HG03175 (cell line): ENCODE results near the gene CPEB1.

ENCODE experiments used
- ATAC-seq: cut with Tn5 transposase; IDR thresholded peaks from one replicate; pipeline ENCODE4 v1.9.1; 2021; ENCODE audit warnings: mild to moderate bottlenecking, moderate library complexity; ENCODE audit not compliant: unreplicated experiment

CPEB1 gene

DNA sequence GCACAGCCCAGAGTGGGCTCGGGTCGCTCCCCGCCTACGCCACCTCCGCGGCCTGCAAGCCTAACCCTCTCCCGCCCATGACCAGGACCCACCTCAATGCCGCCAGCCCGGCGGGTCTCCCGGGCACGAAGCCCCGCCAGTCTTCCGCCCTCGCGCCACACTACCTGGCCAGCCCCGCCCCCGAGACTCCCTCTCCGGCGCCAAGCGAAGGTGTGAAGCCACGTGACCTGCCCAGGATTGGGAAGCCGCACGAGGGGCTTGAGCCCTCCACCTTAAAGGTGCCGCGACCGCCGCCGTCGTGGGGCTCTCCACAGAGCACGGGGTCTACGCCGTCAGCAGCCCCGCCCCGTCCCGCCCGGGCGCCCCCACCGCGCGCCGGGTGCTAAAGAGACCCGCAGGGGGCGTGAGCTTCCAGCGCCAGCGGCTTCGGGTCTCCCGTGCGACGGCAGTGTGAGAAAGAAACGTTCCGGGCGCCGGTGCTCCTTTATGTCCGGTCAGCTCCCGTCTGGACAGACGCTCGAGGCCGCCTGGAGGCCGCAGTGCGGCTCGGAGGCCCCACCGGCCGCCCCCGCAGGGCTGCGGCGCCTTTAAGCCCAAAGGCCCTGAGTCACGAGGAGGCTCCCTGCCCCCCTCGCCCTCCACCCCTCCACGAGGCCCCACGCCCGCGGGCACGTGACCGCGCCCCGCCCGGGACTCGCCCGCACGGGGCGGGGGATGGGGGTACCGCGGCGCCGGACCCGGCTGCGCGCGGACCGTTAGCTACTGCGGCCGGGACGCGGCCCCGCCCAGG is at the start of gene CPEB1:
TSS of gene CPEB1 (minus strand) at position 319 of the 790 bp plus-strand sequence. CDS start 18,904 bp downstream, outside the sequence.
- no peak for ATAC-seq

DNA sequence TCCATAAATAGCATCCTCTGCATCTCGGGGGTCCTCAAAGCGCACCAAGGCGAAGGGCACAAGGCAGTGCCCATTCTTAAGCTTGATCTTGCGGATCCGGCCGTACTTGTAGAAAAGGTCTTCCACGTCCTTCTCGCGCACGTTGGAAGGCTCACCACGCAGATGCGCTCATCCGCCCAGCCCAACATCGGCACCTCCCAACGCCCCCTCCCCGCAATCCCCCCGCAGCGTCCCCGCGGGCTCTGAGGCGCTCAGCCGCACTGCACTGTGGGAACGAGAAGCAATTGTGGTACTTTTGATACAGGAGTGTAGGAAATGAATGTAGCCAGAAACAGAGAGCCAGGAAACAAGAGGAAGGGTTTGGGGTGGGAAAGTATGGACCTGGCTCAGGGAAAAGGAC is 45.0 kb upstream of the CPEB1 start:
- no peak for ATAC-seq

DNA sequence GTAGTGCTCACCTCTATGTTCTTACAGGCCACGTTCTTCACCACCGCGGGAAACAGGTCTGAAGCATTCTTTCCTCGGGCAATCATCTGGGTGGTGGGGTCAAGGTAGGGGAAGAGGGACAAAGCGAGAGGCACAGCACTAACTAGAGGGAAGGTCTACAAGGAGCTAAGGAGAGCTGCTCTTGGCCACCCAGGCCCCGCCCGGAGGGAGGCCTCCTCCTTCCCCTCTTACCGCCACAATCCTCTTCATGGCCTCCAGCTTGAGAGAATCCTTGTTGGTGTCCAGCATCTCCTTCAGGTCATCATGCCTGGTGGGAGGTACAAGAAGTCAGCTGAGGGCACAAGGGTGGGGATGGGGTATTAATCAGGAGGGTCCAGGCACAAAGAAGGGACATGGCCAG is 42.0 kb upstream of the CPEB1 start:
- no peak for ATAC-seq

DNA sequence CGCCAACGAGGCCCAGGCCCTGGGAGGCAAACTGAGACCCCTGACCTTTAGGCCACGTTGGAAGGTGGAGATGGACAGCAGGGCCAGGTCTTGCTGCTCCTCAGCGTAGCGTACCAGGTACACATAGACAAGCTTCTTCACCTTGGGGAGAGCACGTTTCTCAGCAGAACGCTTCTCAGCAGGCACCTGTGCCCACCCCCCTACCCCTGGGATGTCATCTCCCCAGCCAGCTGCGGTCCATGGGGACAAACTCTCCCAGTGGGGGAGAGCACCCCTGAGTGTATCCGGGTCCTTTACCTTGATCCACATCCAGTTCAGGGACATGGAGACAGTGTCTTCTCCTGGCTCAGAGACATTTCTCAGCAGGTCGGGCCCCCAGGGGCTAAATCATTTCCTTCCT is 41.5 kb upstream of the CPEB1 start:
- no peak for ATAC-seq

DNA sequence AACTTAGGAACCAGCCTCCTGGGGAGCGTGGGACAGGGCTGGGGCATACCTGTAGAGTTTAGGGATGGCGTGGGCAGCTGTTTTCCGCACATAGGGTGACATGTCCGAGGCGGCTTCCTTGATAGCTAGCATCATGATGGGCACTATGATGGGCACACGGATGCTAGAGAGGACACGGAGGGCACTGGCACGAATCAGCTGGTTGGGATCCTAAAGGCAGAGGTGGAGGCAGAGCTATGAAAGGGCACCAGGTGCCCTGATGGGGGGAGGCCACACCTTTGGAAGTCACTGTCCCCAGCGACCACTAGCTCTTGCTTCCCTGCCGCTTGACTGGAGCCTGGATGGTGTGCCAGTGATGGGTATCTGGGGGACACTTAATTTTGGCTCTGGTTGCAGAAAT is 34.2 kb upstream of the CPEB1 start:
- ATAC-seq = no peak

DNA sequence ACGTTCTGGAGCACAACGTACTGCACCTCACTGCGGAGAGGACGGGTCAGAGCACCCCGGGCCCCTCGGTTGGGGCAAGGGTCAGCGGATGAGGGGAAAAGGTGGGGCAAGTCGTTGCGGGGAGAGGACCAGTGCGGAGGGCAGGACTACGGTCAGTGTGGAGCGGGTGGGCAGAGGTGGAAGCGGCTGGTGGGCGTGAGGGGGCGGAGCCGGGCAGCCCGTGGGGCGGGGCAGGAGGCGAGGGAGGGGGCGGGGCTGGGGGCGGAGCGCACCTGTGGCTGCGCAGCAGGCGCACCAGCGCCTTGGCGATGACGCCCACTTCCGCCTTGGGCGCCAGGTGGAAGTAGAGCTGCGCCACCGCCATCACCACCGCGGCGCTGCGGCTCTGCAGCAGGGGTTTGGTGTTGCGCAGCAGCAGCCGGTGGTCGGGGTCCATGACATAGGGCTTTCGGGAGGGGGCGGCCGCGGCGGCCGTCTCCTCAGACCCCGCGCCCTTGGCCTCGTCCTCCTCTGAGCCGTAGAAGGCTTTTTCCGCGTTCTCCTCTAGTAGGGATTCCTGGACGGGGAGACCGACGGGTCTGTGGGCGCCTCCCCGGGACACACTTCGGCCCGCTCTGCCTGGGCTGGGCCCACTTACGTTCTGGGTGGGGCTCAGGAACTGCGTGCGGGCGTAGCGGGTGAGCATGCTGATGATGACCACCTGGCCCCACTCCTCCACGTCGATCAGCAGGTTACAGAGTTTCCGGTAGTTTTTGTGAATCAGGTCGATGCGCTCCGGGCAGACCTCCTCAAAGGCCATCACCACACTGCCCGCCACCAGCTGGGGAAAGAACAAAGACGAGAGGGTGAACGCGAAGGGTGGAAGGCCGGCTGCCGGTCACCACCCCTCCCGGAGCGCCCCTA is 33.3 kb upstream of the CPEB1 start:
- ATAC-seq = peak; percentile 87

DNA sequence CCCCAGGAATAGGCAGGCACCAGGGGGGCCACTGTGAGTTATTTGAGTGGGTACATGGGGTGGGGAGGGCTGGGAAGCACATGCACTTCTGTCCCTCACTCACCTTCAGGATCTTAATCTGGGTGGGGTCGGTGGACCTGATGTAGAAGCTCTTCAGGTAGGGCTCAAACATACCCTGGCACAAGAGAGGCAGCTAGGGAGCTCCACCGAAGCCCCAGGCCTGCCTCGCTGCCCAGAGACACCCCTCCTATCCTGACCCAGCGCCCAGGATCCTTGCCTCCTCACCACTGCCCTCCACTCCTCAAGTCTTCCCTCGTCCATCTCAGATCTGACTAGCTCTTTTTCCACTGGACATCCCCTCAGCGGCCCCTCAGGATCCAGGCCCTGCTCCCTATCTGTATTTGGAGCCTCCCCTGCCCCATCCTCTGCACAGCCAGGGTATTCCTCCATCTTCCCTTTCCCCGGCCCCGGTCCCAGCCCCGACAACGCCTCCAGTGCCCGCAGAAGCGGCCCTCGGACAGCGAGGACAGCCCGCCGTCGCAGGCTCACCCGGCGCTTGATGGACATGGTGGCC is 32.5 kb upstream of the CPEB1 start:
- no peak for ATAC-seq

DNA sequence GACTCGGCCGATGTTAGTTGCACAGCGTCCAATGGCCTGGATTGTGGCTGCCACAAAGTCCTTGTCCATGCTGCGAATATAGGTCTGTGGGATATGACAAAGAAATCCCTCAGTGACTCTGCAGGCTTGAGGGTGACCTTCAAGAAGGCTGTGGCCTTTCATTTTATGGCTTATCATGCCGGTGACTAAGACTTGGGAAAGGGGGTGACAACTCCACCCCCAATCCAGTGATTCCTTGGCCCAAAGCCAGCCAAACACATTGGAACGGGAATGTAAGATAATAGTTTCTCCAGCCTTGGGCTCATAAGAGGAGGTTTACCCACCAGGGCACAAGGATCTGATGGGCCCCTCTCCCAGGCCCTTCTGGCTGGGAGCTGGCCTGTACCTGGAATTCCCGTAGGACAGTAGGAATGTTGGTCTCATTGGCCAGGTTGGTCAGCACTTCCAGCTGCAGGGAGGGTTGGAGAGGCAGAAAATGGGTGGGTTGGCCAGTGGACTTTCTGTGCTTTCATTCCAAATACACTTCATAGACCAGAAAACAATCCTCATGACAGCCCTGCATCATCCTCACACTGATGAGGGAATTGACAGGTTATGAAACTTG is 30.7 kb upstream of the CPEB1 start:
- no peak for ATAC-seq

DNA sequence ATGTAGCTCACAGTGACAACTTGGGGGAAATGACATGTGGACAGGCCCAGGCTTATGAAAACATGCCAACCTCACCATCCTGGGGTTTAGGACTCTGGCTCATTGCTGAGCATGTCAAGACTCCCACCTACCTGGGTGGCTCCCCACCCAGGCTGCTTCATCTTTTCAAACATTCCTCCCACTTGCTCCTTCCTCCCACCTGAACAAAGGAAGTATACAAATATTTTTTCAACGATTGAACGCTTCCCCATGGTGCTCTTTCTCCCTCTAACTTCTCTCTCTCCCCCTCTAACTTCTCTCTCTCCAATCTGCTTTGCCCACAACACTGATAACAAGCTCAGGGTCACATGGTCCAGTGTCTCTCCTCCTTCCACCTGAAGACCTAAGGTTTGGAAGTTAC is 27.7 kb upstream of the CPEB1 start:
- no peak for ATAC-seq

DNA sequence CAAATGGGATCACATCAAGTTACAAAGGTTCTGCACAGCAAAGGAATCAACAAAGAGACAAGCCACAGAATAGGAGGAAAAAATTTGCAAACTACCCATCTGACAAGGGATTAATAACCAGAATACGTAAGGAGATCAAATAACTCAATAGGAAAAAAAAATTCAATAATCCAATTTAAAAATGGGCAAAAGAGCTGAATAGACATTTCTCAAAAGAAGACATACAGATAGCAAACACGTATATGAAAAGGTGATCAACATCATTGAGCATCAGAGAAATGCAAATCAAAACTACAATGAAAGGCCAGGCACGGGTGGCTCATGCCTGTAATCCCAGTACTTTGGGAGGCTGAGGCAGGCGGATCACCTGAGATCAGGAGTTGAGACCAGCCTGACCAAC is 23.5 kb upstream of the CPEB1 start:
- no peak for ATAC-seq

DNA sequence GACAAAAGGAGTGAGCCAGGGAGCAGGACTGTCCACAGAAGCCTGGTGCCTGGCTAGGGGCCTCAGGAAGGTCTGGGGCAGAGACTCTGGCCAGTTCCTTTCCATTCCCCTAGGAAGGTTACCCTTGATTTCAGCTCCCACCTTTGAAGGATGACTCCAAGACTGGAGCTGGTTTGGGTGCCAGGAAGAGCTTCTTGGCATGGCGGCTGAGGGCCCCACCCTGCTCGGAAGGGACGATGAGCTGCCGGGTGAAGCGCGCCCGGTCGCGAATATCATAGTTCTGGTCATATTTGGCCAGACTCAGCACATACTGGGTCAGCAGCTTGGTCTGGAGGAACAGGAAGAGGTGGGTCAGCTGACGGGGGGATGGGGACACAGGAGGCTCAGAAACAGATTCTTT is 19.4 kb upstream of the CPEB1 start:
- ATAC-seq = no peak

DNA sequence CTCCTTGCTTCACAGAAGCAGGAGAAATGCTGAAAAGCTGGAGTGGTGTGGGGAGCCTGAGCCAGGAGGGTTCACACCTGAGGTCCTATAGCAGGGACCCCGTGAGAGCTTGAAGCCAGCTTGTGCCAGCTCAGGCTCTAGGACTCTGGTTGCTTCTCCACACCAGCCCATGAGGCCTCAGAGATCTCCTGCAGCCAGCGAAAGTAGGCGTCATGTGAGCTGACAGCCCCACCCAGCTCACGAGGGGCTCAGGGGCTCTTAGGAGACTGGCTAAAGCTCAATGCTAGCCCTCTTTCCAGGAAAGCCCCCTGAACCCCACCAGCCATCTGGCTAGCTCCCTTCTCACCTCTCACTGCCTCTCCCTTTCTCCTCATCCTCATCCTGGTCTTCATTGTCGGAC is 16.9 kb upstream of the CPEB1 start:
- no peak for ATAC-seq

DNA sequence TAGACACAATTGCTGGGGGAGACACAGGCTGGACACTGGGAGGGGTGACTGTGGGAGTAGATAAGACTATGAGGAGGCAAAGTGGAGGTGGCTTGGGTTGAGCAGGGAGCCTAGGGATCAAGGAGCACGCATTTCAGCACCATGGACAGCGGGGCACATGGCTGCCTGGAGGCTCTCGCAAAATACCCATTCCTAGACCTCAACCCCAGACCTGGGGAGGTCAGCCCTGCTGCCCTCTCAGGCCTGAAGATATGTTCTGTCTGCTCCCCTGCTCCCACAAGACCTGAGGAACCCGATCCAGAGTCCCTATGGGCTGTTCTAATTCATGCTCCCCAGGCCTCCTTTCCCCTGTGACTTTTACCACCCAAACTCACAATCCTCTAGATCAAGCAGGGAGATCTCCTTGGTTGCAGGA is 16.0 kb upstream of the CPEB1 start:
- ATAC-seq = no peak

DNA sequence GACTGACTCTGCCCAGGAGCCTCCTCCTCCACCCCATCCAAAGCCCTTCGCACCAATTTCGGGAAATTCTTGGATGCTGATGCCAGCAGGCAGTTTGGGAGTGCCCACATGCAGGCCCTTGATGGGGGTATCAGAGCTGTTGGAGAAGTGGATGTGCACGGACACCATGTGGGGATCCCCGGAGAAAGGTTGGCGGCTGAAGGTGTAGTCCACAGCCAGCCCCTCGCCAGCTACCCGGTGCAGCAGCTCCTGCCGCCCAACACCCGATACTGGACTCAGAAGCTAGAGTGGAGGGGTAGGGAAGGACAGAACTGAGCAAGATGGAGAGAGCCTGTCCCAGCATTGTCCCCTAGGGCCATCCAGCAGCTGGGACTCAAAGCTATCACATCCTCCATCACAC is 15.5 kb upstream of the CPEB1 start:
- no peak for ATAC-seq

DNA sequence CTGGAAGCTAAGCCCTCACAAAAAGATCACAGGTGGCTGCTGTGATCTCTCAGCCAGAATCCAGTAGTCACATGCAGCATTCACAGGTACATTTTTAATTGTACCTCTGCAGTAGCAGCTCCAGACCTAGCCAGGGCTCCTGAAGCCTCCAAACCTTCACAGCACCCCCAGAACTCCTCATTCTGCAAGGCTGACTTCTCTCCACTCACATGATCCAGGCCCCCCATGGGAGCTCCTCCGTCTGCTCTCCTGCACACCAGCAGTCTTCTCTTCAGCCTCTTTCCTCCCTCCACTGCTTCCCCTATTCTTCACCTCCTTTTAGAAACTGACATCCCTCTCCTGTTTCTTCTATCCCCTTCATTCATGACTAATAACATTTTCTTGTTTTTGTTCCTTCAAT is 13.2 kb upstream of the CPEB1 start:
- ATAC-seq = no peak

DNA sequence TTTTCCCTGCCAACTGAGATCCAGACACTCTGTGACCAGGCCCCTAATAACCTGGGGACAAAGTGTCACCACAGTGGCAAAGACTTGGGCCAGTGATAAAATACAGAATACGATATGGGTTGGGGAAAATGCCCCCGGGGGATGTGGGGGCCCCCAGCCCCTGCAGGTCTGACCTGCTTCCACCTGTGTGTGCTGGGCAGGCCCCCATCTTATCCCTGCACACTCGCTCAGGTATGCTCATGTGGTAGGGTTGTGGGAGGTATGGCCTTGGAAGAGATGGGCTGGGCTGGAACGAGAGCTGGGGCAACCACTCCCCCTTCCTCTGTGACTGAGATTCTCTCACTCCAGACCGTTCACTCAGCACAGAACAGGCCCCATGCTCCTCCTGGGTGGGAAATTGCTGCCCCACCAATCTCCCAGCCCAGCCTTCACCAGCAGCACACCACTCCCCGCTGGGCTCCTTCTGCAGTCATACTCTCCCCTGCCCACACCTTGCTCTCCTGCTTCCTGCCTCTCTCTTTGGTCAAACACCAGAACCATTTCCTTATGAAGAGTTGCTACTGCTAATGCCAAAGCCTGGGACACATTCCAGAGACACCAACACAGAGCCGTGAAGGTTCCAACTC is 9.6 kb upstream of the CPEB1 start:
- no peak for ATAC-seq

DNA sequence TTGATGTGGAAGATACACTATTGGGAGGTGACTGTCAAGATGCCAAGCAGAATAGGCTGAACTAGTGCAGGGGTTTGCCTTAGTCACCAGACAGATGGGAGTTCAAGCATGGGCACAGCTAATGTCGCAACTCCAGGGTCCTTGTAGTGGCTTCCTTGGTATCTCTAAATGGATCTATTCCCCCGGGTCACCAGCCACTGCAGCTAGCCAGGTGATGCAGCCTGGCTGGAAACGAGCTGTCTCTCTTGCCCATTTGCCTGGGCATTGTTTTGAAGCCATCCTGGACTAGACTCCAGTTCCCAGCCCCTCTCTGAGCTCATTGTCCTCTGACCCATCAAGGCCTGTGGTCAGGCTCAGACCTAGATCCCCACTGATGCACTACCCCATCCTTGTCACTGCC is 8.4 kb upstream of the CPEB1 start:
- ATAC-seq = no peak

DNA sequence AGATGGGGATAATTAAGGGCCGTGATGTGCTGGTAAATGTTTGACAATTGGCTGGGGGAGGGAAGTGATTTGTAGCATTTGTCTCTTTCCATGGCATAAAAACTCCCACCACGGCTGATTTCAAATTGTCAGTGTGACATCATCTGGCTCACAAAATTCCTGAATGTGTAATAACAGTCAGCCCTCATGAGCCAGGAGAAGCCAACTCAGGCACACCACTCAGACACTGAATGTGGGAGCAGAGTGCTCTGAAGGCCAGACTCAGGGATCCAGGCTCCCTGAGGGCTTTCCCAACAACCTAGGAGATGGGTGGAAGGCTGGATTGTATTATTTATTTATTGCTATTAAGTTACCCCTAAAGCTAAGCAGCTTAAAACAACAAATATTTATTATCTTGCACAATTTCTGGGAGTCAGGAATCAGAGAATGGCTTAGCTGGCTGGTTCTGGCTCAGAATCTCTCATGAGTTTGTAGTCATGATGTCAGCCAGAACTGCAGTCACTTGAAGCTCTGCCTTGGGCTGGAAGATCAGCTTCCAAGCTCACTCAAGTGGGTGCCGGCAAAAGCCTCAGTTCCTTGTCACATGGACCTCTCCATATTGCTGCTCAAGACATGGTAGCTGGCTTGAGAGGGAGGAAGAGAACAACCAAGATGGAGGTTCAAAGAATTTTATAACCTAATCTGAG is 6.5 kb upstream of the CPEB1 start:
- no peak for ATAC-seq

DNA sequence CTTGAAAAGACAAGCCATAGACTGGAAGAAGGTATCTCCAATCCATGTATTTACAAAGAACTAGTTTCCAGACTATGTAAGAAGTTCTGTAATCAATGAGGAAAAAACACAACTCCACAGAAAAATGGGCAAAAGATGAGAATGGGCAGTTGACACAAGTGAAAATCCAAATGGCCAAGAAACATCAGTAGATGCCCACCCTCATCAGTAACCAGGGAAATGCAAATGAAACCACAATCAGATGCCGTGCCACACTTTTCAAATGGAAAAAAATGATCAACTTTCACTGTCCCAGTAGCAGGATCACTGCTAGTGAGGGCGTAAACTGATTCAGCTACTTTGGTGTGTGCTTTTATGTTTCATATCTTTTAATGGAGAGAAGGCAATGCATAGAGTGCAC is 4.5 kb upstream of the CPEB1 start:
- ATAC-seq = no peak

DNA sequence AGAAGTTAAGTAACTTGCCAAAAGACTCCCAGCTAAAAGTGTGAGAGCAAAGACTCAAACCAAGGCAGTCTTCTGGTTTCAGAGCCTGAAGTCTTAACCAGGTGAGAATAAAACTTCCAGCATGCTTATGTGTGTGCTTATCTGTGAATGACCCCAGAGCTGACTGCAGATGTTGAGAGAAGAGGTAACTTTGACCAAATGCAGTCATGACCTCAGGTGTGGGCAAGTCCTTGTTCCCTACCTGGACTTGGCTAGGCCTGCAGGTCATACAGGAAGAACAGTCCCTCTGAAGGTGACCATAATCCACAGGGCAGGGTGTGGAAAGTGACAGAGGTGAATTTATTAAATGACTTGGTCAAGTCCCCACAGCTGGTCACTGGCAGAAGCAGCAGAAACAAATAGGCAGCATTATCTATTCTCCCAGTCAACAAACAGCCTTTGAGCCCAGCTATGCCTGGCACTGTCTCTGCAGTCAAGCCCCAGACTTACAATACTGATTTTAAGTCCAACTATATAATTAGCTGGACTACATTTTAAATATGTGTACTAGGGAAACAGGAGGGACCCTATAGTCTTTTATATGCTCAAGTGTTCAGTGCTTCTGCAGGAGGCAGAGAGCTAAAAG is 3.0 kb upstream of the CPEB1 start:
- ATAC-seq = no peak
